ENCODE data around the gene TNFAIP8.
A peak's percentile ranks its signal among the peaks of the same experiment; 100 is the strongest.
"Not testable (repeated sequence)": the region's sequence is repeated elsewhere in the genome, so short reads cannot be mapped to it uniquely, and the experiment has no call there.

Gene TNFAIP8

DNA sequence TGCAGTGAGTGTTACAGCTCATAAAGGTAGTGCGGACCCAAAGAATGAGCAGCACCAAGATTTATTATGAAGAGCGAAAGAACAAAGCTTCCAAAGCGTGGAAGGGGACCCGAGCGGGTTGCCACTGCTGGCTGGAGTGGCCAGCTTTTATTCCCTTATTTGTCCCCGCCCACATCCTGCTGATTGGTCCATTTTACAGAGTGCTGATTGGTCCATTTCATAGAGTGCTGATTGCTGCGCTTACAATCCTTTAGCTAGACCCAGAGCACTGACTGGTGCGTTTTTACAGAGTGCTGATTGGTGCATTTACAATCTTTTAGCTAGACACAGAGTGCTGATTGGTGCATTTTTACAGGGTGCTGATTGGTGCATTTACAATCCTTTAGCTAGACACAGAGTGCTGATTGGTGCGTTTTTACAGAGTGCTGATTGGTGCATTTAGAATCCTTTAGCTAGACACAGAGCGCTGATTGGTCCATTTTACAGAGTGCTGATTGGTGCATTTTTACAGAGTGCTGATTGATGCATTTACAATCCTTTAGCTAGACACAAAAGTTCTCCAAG is 76.9 kb downstream of the TNFAIP8 start:
- DNase-seq (ENCODE audit: low spot score in 2 of 2); ATAC-seq (ENCODE audit: low read depth); H3K27ac Mint-ChIP-seq; H3K9me3 Mint-ChIP-seq; H3K4me3 Mint-ChIP-seq; H3K27me3 Mint-ChIP-seq; H3K36me3 Mint-ChIP-seq: not testable (repeated sequence)
- peaks cover 14% of the 10 kb centered on the region for H3K4me1 Mint-ChIP-seq

GRCh38 chr5:119435436-119436132 is 79.8 kb downstream of the TNFAIP8 start:
- DNase-seq (ENCODE audit: low spot score in 2 of 2) (peak; percentile 75 to 81), ATAC-seq (ENCODE audit: low read depth) (peak; percentile 95)
- Mint-ChIP-seq H3K4me1 (peaks cover 12% of the 10 kb centered on the region), H3K4me3 (peak overlapping the region; percentile 43), H3K27ac (peak overlapping the region; percentile 45), H3K27me3 (no peaks in the 10 kb centered on the region), H3K36me3 (peaks cover 9% of the 10 kb centered on the region), H3K9me3 (no peaks in the 10 kb centered on the region)

DNA sequence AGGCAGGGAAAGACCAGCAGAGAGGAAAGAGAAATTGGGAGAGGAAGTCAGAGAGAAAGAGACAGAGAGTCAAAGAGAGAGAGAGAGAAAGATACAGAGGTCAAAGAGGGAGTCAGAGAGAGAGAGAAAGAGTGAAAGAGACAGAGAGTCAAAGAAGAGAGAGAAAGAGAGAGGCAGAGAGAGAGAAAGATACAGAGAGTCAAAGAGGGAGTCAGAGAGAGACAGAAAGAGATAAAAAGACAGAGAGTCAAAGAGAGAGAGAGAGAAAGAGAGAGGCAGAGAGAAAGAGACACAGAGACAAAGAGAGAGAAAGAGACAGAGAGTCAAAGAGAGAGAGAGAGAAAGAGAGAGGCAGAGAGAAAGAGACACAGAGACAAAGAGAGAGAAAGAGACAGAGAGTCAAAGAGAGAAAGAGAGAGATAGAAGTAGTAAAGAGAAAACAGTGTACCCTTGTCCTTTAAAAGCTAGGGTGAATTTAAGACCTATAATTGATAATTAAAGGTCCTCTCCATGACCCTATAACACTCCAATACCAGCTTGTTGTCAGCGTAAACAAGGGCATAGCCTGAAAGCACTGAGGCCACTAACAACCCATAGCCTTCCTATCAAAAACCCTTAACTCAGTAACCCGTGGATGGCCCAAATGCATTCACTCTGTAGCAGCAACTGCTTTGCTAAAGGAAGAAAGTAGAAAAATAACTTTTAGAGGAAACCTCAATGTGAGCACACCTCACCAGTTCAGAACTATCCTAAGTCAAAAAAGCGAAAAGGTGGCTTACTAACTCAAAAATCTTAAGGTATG is 82.2 kb downstream of the TNFAIP8 start:
- H3K4me3 Mint-ChIP-seq; H3K27me3 Mint-ChIP-seq; ATAC-seq (ENCODE audit: low read depth); DNase-seq (ENCODE audit: low spot score in 2 of 2); H3K9me3 Mint-ChIP-seq: not testable (repeated sequence)
- Mint-ChIP-seq H3K4me1 (peaks cover 12% of the 10 kb centered on the region), H3K27ac (peak overlapping the region; percentile 43), H3K36me3 (peaks cover 12% of the 10 kb centered on the region)

DNA sequence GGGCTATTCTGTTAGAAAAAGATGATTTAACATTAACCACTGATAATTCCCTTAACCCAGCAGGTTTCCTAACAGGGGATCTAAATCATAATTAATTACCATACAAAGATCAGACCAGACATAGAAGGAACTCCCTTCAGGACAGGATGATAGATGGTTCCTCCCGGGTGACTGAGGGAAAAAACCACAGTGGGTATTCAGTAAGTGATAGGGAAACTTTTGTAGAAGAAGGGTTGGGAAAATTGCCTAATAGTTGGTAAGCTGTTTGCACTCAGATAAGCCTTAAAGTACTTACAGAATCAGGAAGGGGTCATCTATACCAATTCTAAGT is 82.7 kb downstream of the TNFAIP8 start:
- Mint-ChIP-seq H3K4me3 (peak overlapping the region; percentile 78), H3K36me3 (peaks cover 12% of the 10 kb centered on the region), H3K4me1 (peaks cover 12% of the 10 kb centered on the region)
- not testable (repeated sequence) for ATAC-seq (ENCODE audit: low read depth); H3K27me3 Mint-ChIP-seq; H3K27ac Mint-ChIP-seq; DNase-seq (ENCODE audit: low spot score in 2 of 2); H3K9me3 Mint-ChIP-seq

- H3K36me3 Mint-ChIP-seq, result peaks cover 12% of the 10 kb centered on the region
- H3K4me1 Mint-ChIP-seq, result peaks cover 12% of the 10 kb centered on the region
- peak overlapping the region; percentile 78 for H3K4me3 Mint-ChIP-seq
- no peak overlapping the region for H3K27ac Mint-ChIP-seq
- no peaks in the 10 kb centered on the region for H3K27me3 Mint-ChIP-seq
- DNase-seq (ENCODE audit: low spot score in 2 of 2) (no peak), ATAC-seq (ENCODE audit: low read depth) (no peak)
- H3K9me3 Mint-ChIP-seq, result no peaks in the 10 kb centered on the region
Measured at GRCh38 chr5:119439140-119439631, 83.4 kb downstream of the TNFAIP8 start.

GRCh38 chr5:119439632-119440031 is 83.8 kb downstream of the TNFAIP8 start:
- ATAC-seq (ENCODE audit: low read depth); H3K9me3 Mint-ChIP-seq; DNase-seq (ENCODE audit: low spot score in 2 of 2); H3K27me3 Mint-ChIP-seq; H3K27ac Mint-ChIP-seq; H3K4me3 Mint-ChIP-seq: not testable (repeated sequence)
- H3K36me3 Mint-ChIP-seq, result peaks cover 12% of the 10 kb centered on the region
- peaks cover 12% of the 10 kb centered on the region for H3K4me1 Mint-ChIP-seq

- H3K4me3 Mint-ChIP-seq; H3K9me3 Mint-ChIP-seq; DNase-seq (ENCODE audit: low spot score in 2 of 2); H3K27ac Mint-ChIP-seq; H3K27me3 Mint-ChIP-seq; ATAC-seq (ENCODE audit: low read depth); H3K36me3 Mint-ChIP-seq; H3K4me1 Mint-ChIP-seq: not testable (repeated sequence)
Measured at GRCh38 chr5:119444643-119445042, 88.8 kb downstream of the TNFAIP8 start.

- peaks cover 3% of the 10 kb centered on the region for H3K36me3 Mint-ChIP-seq
- no peak for DNase-seq (ENCODE audit: low spot score in 2 of 2)
- H3K9me3 Mint-ChIP-seq, result no peaks in the 10 kb centered on the region
- no peaks in the 10 kb centered on the region for H3K27me3 Mint-ChIP-seq
- no peak for ATAC-seq (ENCODE audit: low read depth)
- no peak overlapping the region for H3K4me3 Mint-ChIP-seq
- peaks cover 4% of the 10 kb centered on the region for H3K4me1 Mint-ChIP-seq
- H3K27ac Mint-ChIP-seq, result no peak overlapping the region
Measured at GRCh38 chr5:119445544-119445943, 89.7 kb downstream of the TNFAIP8 start.
